ENCODE results near the gene MPPED1. TPM values are rescaled to one million over a fixed set of nuclear protein-coding genes. Genes with fewer than 3 reads are reported as not detected.

Gene MPPED1
- total and polyA plus RNA-seq, 10 donors = 0.02 to 0.13 (median 0.04) TPM; not detected in 6

DNA sequence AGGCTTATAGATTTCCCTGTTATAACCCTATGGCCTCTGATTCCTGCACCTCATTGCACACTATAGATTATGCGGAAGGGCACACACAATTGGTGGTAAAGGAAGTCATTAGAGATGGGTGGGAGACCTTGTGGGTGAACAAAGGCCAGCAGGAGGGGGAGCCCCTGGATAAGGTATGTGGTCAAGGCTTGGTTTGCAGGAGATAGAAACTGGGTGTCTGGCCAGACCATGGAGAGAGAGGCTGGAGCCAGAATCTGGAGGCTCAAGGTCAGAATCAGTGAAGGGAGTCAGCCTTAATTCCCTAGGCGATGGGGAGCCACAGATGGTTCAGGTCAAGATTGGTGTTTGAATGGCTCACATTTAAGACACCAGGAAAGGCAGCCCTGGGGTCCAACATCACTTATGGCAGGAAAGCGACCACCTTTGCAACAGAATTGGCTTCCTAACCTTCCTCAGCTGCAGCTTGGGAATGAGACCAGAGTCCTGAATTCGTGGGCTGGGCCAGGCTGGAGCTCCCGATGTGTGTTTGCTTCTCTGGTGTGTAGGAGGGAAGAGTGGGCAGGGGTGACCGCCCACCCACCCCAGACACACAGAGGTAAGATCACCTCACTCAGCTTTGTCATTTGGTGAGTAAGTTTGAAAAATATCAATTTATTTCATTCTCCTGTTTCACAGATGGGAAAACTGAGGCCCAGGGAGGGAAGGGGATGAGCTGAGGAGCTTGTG, 45.9 kb upstream of the MPPED1 start:
- Histone ChIP-seq H3K4me1 (no peaks in the 10 kb centered on the region), H3K36me3 (no peaks in the 10 kb centered on the region), H3K4me3 (no peak overlapping the region), H3K27me3 (replicated peaks in 1 of 7) (peaks cover 0 to 44% (median 15%) of the 10 kb centered on the region in 7 donors), H3K27ac (no peak overlapping the region), H3K9me3 (no peaks in the 10 kb centered on the region)
- TF ChIP-seq POLR2A (IDR thresholded peaks at IDR 0.05) = no peak
- TF ChIP-seq, protein P1, sequence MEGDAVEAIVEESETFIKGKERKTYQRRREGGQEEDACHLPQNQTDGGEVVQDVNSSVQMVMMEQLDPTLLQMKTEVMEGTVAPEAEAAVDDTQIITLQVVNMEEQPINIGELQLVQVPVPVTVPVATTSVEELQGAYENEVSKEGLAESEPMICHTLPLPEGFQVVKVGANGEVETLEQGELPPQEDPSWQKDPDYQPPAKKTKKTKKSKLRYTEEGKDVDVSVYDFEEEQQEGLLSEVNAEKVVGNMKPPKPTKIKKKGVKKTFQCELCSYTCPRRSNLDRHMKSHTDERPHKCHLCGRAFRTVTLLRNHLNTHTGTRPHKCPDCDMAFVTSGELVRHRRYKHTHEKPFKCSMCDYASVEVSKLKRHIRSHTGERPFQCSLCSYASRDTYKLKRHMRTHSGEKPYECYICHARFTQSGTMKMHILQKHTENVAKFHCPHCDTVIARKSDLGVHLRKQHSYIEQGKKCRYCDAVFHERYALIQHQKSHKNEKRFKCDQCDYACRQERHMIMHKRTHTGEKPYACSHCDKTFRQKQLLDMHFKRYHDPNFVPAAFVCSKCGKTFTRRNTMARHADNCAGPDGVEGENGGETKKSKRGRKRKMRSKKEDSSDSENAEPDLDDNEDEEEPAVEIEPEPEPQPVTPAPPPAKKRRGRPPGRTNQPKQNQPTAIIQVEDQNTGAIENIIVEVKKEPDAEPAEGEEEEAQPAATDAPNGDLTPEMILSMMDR (IDR thresholded peaks at IDR 0.05 in 8 of 11, conservative IDR thresholded peaks at IDR 0.05 in 3 of 11) = no peak
- TF ChIP-seq POLR2AphosphoS5 (IDR thresholded peaks at IDR 0.05) = no peak
- intact Hi-C loops (cut with DNase I; ENCODE audit: low total_unique reads) = no loop called here
- no peak for DNase-seq
- 80 to 92% (median 84%) methylated on average over 6 of the region's 6 CpGs for WGBS, 5 donors

DNA sequence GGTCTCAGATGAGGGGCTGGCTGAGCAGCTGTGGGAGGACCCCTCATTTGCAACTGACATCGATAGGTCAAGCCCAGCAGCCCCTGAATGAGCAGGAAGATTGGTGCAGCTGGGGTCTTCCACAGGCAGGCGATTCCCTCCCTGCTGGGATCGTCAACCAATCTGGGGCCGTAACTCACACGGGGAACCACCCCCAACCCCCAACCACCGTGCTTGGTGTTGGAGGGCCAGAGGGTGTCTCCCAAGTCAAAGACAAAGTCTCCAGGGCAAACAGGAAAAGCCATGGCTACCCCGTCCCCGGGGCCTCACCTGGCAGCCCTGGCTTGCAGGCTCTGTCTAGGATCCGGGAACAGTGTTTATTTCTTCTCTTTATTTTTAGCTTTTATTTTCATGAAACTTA, 41.8 kb upstream of the MPPED1 start:
- DNase-seq = no peak
- Histone ChIP-seq H3K27me3 (replicated peaks in 1 of 7) (peaks cover 0 to 74% (median 23%) of the 10 kb centered on the region in 7 donors), H3K4me3 (no peak overlapping the region), H3K4me1 (no peaks in the 10 kb centered on the region), H3K27ac (no peak overlapping the region), H3K9me3 (peaks cover 0 to 10% (median 9%) of the 10 kb centered on the region in 8 donors), H3K36me3 (no peaks in the 10 kb centered on the region)
- WGBS, 5 donors = 25 to 32% (median 28%) methylated on average over 9 of the region's 9 CpGs
- no peak for TF ChIP-seq POLR2A (IDR thresholded peaks at IDR 0.05)
- no peak for TF ChIP-seq POLR2AphosphoS5 (IDR thresholded peaks at IDR 0.05)
- TF ChIP-seq, protein P1 (IDR thresholded peaks at IDR 0.05 in 8 of 11, conservative IDR thresholded peaks at IDR 0.05 in 3 of 11) = no peak
- intact Hi-C loops (cut with DNase I; ENCODE audit: low total_unique reads) = no loop called here

DNA sequence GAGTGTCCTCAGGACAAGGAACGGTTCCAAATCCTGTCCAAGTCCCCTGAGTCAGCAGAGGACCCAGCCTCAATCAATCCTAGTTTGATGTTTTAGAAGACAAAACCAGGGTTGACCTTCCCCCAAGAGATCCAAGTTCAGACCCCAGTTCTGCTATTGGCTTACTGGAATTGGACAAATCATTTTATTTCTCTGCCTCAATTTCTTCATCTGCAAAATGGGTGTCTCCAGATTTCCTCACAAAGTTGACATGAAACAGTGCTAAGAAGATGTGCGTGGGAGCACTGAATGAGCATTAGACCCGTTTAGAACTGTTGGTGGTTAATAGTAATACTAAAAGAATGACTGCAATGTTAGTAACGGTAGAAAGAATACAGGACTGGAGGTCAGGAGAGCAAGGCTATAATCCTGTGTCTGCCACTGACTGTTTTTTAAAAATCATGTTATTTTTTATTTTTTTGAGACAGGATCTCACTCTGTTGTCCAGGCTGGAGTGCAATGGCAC, 35.8 kb upstream of the MPPED1 start:
- WGBS, 5 donors = 65 to 87% (median 77%) methylated on average over 4 of the region's 4 CpGs
- intact Hi-C loops (cut with DNase I; ENCODE audit: low total_unique reads) = no loop called here
- TF ChIP-seq POLR2AphosphoS5 (IDR thresholded peaks at IDR 0.05) (no peak), POLR2A (IDR thresholded peaks at IDR 0.05) (no peak)
- TF ChIP-seq, protein P1 (IDR thresholded peaks at IDR 0.05 in 8 of 11, conservative IDR thresholded peaks at IDR 0.05 in 3 of 11) = no peak

More for the DNA sequence above, 35.8 kb upstream of the MPPED1 start:
- Histone ChIP-seq H3K9me3 (peaks cover 0 to 12% (median 9%) of the 10 kb centered on the region in 8 donors), H3K4me1 (peaks cover 0 to 29% (median 20%) of the 10 kb centered on the region in 6 donors), H3K27ac (no peak overlapping the region), H3K36me3 (no peaks in the 10 kb centered on the region), H3K4me3 (no peak overlapping the region), H3K27me3 (replicated peaks in 1 of 7) (peaks cover 0 to 75% (median 16%) of the 10 kb centered on the region in 7 donors)
- DNase-seq = no peak
